CD14-positive monocyte (primary cell): ENCODE data around the gene PTGDS. TPM values are rescaled to one million over a fixed set of nuclear protein-coding genes. Genes with fewer than 3 reads are reported as not detected.

Experiments used
- DNase-seq, 3 donors: peaks; one replicate each; pipeline ENCODE4 v3.0.0-alpha.2; 2011 to 2022
- H2AFZ ChIP-seq: 2 replicates; pipeline ENCODE4 v1.6.0; 2012; ENCODE audit warnings: mild to moderate bottlenecking, low read depth, low read length, inconsistent platforms; ENCODE audit not compliant: insufficient read depth, poor library complexity, severe bottlenecking
- H3K27ac ChIP-seq, 2 donors: 1 replicate in 1 of 2; 2 replicates in 1 of 2; pipeline ENCODE4 v1.5.1; 2012 to 2013; ENCODE audit warnings: low read length in 2 of 2, control low read depth in 1 of 2, inconsistent platforms in 1 of 2, low read depth in 1 of 2, mild to moderate bottlenecking in 1 of 2
- H3K27me3 ChIP-seq, 2 donors: one replicate each; pipeline versions ENCODE4 v1.6.0 to v1.6.1; 2011 to 2013; ENCODE audit warnings: low read length in 2 of 2; ENCODE audit not compliant: control insufficient read depth in 2 of 2, insufficient read depth in 2 of 2
- H3K36me3 ChIP-seq, 2 donors: replicated peaks in 1 of 2; 1 replicate in 1 of 2; 2 replicates in 1 of 2; pipeline versions ENCODE4 v1.5.1 to v1.6.1; 2012 to 2013; ENCODE audit warnings: low read length in 2 of 2, control low read depth in 1 of 2, inconsistent platforms in 1 of 2, mild to moderate bottlenecking in 1 of 2; ENCODE audit not compliant: insufficient read depth in 2 of 2, control insufficient read depth in 1 of 2
- H3K4me1 ChIP-seq, 2 donors: 1 replicate in 1 of 2; 2 replicates in 1 of 2; pipeline versions ENCODE4 v1.5.1 to v1.6.1; 2012 to 2013; ENCODE audit warnings: low read length in 2 of 2, control low read depth in 1 of 2, inconsistent platforms in 1 of 2, mild to moderate bottlenecking in 1 of 2, moderate library complexity in 1 of 2; ENCODE audit not compliant: insufficient read depth in 2 of 2, control insufficient read depth in 1 of 2
- H3K4me2 ChIP-seq: replicated peaks from 2 replicates; pipeline ENCODE3; 2012; ENCODE audit warnings: low read length, moderate library complexity, mild to moderate bottlenecking; ENCODE audit not compliant: poor library complexity, severe bottlenecking; ENCODE audit errors: extremely low read depth
- H3K4me3 ChIP-seq, 3 experiments: fragments of 200-600 bp in 1 of 3; sonication (generic) in 1 of 3; replicated peaks in 1 of 3; 1 replicate in 2 of 3; 2 replicates in 1 of 3; pipeline ENCODE4 v1.5.1; 2011 to 2013; ENCODE audit warnings: low read length in 3 of 3, mild to moderate bottlenecking in 3 of 3, control low read depth in 2 of 3, low read depth in 2 of 3, inconsistent platforms in 1 of 3, moderate library complexity in 1 of 3
- H3K79me2 ChIP-seq: 2 replicates; pipeline ENCODE4 v1.6.0; 2012; ENCODE audit warnings: mild to moderate bottlenecking, control low read depth, inconsistent platforms, low read length, moderate library complexity; ENCODE audit not compliant: insufficient read depth
- H3K9ac ChIP-seq: 2 replicates; pipeline ENCODE4 v1.6.0; 2017; ENCODE audit warnings: low read length, mild to moderate bottlenecking; ENCODE audit not compliant: insufficient read depth, poor library complexity, severe bottlenecking
- H3K9me3 ChIP-seq, 2 donors: replicated peaks in 1 of 2; 1 replicate in 1 of 2; 2 replicates in 1 of 2; pipeline versions ENCODE4 v1.5.1 to v1.6.1; 2012 to 2013; ENCODE audit warnings: low read length in 2 of 2, control low read depth in 1 of 2; ENCODE audit not compliant: control insufficient read depth in 1 of 2, insufficient read depth in 1 of 2
- H4K20me1 ChIP-seq: 2 replicates; pipeline ENCODE4 v1.6.0; 2012; ENCODE audit warnings: mild to moderate bottlenecking, low read length, control low read depth, moderate library complexity; ENCODE audit not compliant: insufficient read depth
- H3K27ac Mint-ChIP-seq, 7 donors: one replicate each; pipeline ENCODE4 v1.8.0; 2020; ENCODE audit warnings: mild to moderate bottlenecking in 7 of 7, mixed read lengths in 7 of 7, moderate library complexity in 6 of 7, inconsistent platforms in 2 of 7
- H3K27me3 Mint-ChIP-seq, 3 donors: one replicate each; pipeline ENCODE4 v1.8.0; 2021 to 2022; ENCODE audit warnings: low read depth in 3 of 3, mild to moderate bottlenecking in 3 of 3, mixed read lengths in 3 of 3, moderate library complexity in 3 of 3, inconsistent platforms in 1 of 3
- H3K36me3 Mint-ChIP-seq, 2 donors: one replicate each; pipeline ENCODE4 v1.8.0; 2020; ENCODE audit warnings: mixed read lengths in 2 of 2, inconsistent platforms in 1 of 2, mild to moderate bottlenecking in 1 of 2
- H3K4me1 Mint-ChIP-seq: one replicate; pipeline ENCODE4 v1.8.0; 2020; ENCODE audit warnings: mild to moderate bottlenecking, mixed read lengths
- H3K4me3 Mint-ChIP-seq, 2 donors: one replicate each; pipeline ENCODE4 v1.8.0; 2020; ENCODE audit warnings: mild to moderate bottlenecking in 2 of 2, mixed read lengths in 2 of 2, moderate library complexity in 1 of 2
- H3K9me3 Mint-ChIP-seq, 7 donors: one replicate each; pipeline ENCODE4 v1.8.0; 2020 to 2022; ENCODE audit warnings: mixed read lengths in 7 of 7, mild to moderate bottlenecking in 6 of 7, moderate library complexity in 6 of 7, inconsistent platforms in 2 of 7
- CTCF ChIP-seq: fragments of 200-600 bp; IDR thresholded peaks from one replicate; pipeline ENCODE4 v1.8.0; 2022; ENCODE audit warnings: antibody characterized with exemption, mild to moderate bottlenecking
- whole genome bisulfite sequencing: methylation state at CpG from one replicate; pipeline ENCODE4 v1.1.5; 2013; ENCODE audit warnings: missing lambda C conversion rate; ENCODE audit not compliant: insufficient coverage; 5-methylcytosine and 5-hydroxymethylcytosine counted together
- intact Hi-C, 2 donors: fragments of 100-400 bp; cut with micrococcal nuclease; formaldehyde crosslinking; loops; one replicate each; pipeline versions ENCODE4 v1.15.0 to v1.15.1; 2023
- polyA minus RNA-seq: library from RNA; depleted of rRNA, polyadenylated mRNA; stranded (reverse); fragments of >200 nt; gene quantifications from 2 replicates; pipeline ENCODE4 v1.2.3, GENCODE V29; 2012
- polyA plus RNA-seq, 3 donors: library from polyadenylated mRNA; depleted of rRNA in 1 of 3; unstranded in 2 of 3; stranded (reverse) in 1 of 3; fragments of 300-500 nt in 2 of 3; fragments of >200 nt in 1 of 3; fragmentation: Illumina TruSeq in 2 of 3; gene quantifications; 1 replicate in 2 of 3; 2 replicates in 1 of 3; pipeline ENCODE4 v1.2.3, GENCODE V29; 2012 to 2021
- total RNA-seq, 12 experiments: library from RNA in 1 of 12; stranded (reverse) in 1 of 12; fragments of 120-200 nt in 1 of 12; gene quantifications; one replicate each; pipeline ENCODE4 v1.2.4 and lab custom pipeline; 2013 to 2026; ENCODE audit warnings: mixed read lengths in 6 of 12, inconsistent platforms in 1 of 12

PTGDS gene
- 0.39 TPM for total RNA-seq (2013)
- 1 to 10 TPM in 1 of 3 donors, under 1 TPM in 1, not detected in 1; 0.34 to 1.5 TPM for polyA plus RNA-seq
- polyA minus RNA-seq: 0.56 TPM in 1 of 2 replicates, not detected in the other
- 0 to 0.14 (median 0.06) reads per million in 11 experiments for total RNA-seq (lab: John Stamatoyannopoulos, UW)

GRCh38 chr9:136977223-136977622 lies at the start of gene PTGDS:
Gene PTGDS (plus strand): TSS chr9:136977504. CDS start chr9:136977579, 75 bp downstream.
- Histone ChIP-seq H3K4me1 (peaks cover 22 to 35% of the 10 kb centered on the region in 2 donors), H3K27me3 (peaks cover 0 to 20% of the 10 kb centered on the region in 2 donors), H3K79me2 (no peaks in the 10 kb centered on the region), H3K9ac (no peak within 1 kb of the TSS), H4K20me1 (no peaks in the 10 kb centered on the region), H3K9me3 (no peaks in the 10 kb centered on the region), H3K27ac (no peak within 1 kb of the TSS), H2AFZ (peak within 1 kb of the TSS; percentile 61), H3K4me2 (peak within 1 kb of the TSS; percentile 78), H3K4me3 (peak within 1 kb of the TSS in 1 of 3 experiments; percentile 67), H3K36me3 (no peaks in the 10 kb centered on the region)
- H3K4me1 Mint-ChIP-seq: peaks cover 19% of the 10 kb centered on the region
- intact Hi-C loops: no loop called here
- H3K9me3 Mint-ChIP-seq: peaks cover 0 to 2% (median 0%) of the 10 kb centered on the region in 7 donors
- TF ChIP-seq CTCF: no peak
- H3K4me3 Mint-ChIP-seq: peak within 1 kb of the TSS; percentile 9 to 70
- H3K27me3 Mint-ChIP-seq: peaks cover 17 to 53% (median 21%) of the 10 kb centered on the region in 3 donors
- DNase-seq: no peak
- H3K27ac Mint-ChIP-seq: peak within 1 kb of the TSS in 1 of 7 donors; percentile 10
- H3K36me3 Mint-ChIP-seq: no peaks in the 10 kb centered on the region
- WGBS: 36% methylated on average over 7 of the region's 10 CpGs

- no peaks in the 10 kb centered on the region for H3K27me3 ChIP-seq
- H2AFZ ChIP-seq: no peak overlapping the region
- Mint-ChIP-seq H3K27me3 (no peaks in the 10 kb centered on the region), H3K4me1 (peaks cover 19% of the 10 kb centered on the region), H3K9me3 (peaks cover 0 to 2% (median 0%) of the 10 kb centered on the region in 7 donors), H3K36me3 (peaks cover 20 to 45% of the 10 kb centered on the region in 2 donors), H3K27ac (peak overlapping the region in 2 of 7 donors; percentile 27 to 50), H3K4me3 (no peak overlapping the region)
- 58% methylated on average over 9 of the region's 9 CpGs for WGBS
- no peaks in the 10 kb centered on the region for H4K20me1 ChIP-seq
- TF ChIP-seq CTCF: peak; percentile 10
- peaks cover 0 to 5% of the 10 kb centered on the region in 2 donors for H3K4me1 ChIP-seq
- peaks cover 14 to 43% of the 10 kb centered on the region in 2 donors for H3K36me3 ChIP-seq
- no peaks in the 10 kb centered on the region for H3K79me2 ChIP-seq
- DNase-seq: peak; percentile 14 to 49 (median 30)
- no peaks in the 10 kb centered on the region for H3K9me3 ChIP-seq
- no peak overlapping the region for H3K9ac ChIP-seq
- intact Hi-C loops: no loop called here
- peak overlapping the region in 1 of 2 donors; percentile 12 for H3K27ac ChIP-seq
- H3K4me2 ChIP-seq: no peak overlapping the region
- no peak overlapping the region for H3K4me3 ChIP-seq
Measured at GRCh38 chr9:136928591-136928990, 48.7 kb upstream of the PTGDS start.
